Measurements from ENCODE around the gene LGALS9C.
"Not testable (repeated sequence)": the region's sequence is repeated elsewhere in the genome, so short reads cannot be mapped to it uniquely, and the experiment has no call there.

The LGALS9C gene

GRCh38 chr17:18478977-18479595 lies 2.5 kb downstream of the LGALS9C start:
- DNase-seq: not testable (repeated sequence)

- DNase-seq: not testable (repeated sequence)
Measured at GRCh38 chr17:18481775-18482174, 5.2 kb downstream of the LGALS9C start.

- DNase-seq: not testable (repeated sequence)
Measured at GRCh38 chr17:18485936-18486464, 9.4 kb downstream of the LGALS9C start.

- not testable (repeated sequence) for DNase-seq
Measured at GRCh38 chr17:18487633-18488032, 11.0 kb downstream of the LGALS9C start.

GRCh38 chr17:18488622-18489021 lies 12.0 kb downstream of the LGALS9C start:
- not testable (repeated sequence) for DNase-seq

GRCh38 chr17:18490016-18490415 lies 13.4 kb downstream of the LGALS9C start:
- DNase-seq: not testable (repeated sequence)

- DNase-seq: not testable (repeated sequence)
Measured at GRCh38 chr17:18492712-18493480, 16.3 kb downstream of the LGALS9C start.

- not testable (repeated sequence) for DNase-seq
Measured at GRCh38 chr17:18494250-18494768, 17.7 kb downstream of the LGALS9C start.

- not testable (repeated sequence) for DNase-seq
Measured at GRCh38 chr17:18497044-18497443, 20.5 kb downstream of the LGALS9C start.

- not testable (repeated sequence) for DNase-seq
Measured at GRCh38 chr17:18499100-18499499, 22.5 kb downstream of the LGALS9C start.

- DNase-seq: not testable (repeated sequence)
Measured at GRCh38 chr17:18499756-18500155, 23.2 kb downstream of the LGALS9C start.

GRCh38 chr17:18500281-18500680 lies 23.7 kb downstream of the LGALS9C start:
- DNase-seq: not testable (repeated sequence)

- not testable (repeated sequence) for DNase-seq
Measured at GRCh38 chr17:18500816-18501215, 24.2 kb downstream of the LGALS9C start.

- not testable (repeated sequence) for DNase-seq
Measured at GRCh38 chr17:18503221-18503620, 26.6 kb downstream of the LGALS9C start.

GRCh38 chr17:18507729-18508128 lies 31.1 kb downstream of the LGALS9C start:
- DNase-seq: not testable (repeated sequence)

GRCh38 chr17:18508667-18509066 lies 32.1 kb downstream of the LGALS9C start:
- DNase-seq: not testable (repeated sequence)

- DNase-seq: not testable (repeated sequence)
Measured at GRCh38 chr17:18521100-18521499, 44.5 kb downstream of the LGALS9C start.

GRCh38 chr17:18525015-18525414 lies 48.4 kb downstream of the LGALS9C start:
- DNase-seq: not testable (repeated sequence)

GRCh38 chr17:18526168-18526800 lies 49.7 kb downstream of the LGALS9C start:
- not testable (repeated sequence) for DNase-seq

- DNase-seq: not testable (repeated sequence)
Measured at GRCh38 chr17:18527354-18527753, 50.8 kb downstream of the LGALS9C start.

- not testable (repeated sequence) for DNase-seq
Measured at GRCh38 chr17:18528435-18528834, 51.8 kb downstream of the LGALS9C start.

GRCh38 chr17:18528899-18529500 lies 52.4 kb downstream of the LGALS9C start:
- DNase-seq: not testable (repeated sequence)

GRCh38 chr17:18530405-18530804 lies 53.8 kb downstream of the LGALS9C start:
- not testable (repeated sequence) for DNase-seq
